Activated CD8-positive, alpha-beta T cell treated with anti-CD3 and anti-CD28 coated beads, Interleukin-2, amount 10 ng/mL, durations not matched to agents 7 days and 5 days (primary cell): ENCODE measurements around the gene NOS1AP. TPM values are rescaled to one million over a fixed set of nuclear protein-coding genes. Genes with fewer than 3 reads are reported as not detected.

Source experiments
- ATAC-seq: fragments of 150-1000 bp; cut with Tn5 transposase; one replicate; pipeline ENCODE4 v1.10.0; 2021; ENCODE audit warnings: moderate library complexity
- CTCF ChIA-PET: fragments of 350-600 bp; sonication (Branson Sonifier 250); formaldehyde crosslinking; loops from one replicate; lab custom pipeline; 2021; ENCODE audit warnings: antibody characterized with exemption; lab: Charles Lee
- POLR2A ChIA-PET: fragments of 350-600 bp; sonication (Branson Sonifier 250); formaldehyde crosslinking; loops from one replicate; lab custom pipeline; 2021; ENCODE audit warnings: antibody characterized with exemption; lab: Charles Lee
- DNase-seq: peaks from one replicate; pipeline ENCODE4 v3.0.0-alpha.2; 2020
- H3K27ac Mint-ChIP-seq: one replicate; pipeline ENCODE4 v1.8.0; 2021; ENCODE audit warnings: mild to moderate bottlenecking, mixed read lengths
- H3K27me3 Mint-ChIP-seq: one replicate; pipeline ENCODE4 v1.8.0; 2021; ENCODE audit warnings: low read depth, mixed read lengths
- H3K36me3 Mint-ChIP-seq: one replicate; pipeline ENCODE4 v1.8.0; 2021; ENCODE audit warnings: low read depth, mixed read lengths
- H3K4me1 Mint-ChIP-seq: one replicate; pipeline ENCODE4 v1.8.0; 2021; ENCODE audit warnings: low read depth, mixed read lengths
- H3K4me3 Mint-ChIP-seq: one replicate; pipeline ENCODE4 v1.8.0; 2021; ENCODE audit warnings: mild to moderate bottlenecking, mixed read lengths
- H3K9me3 Mint-ChIP-seq: one replicate; pipeline ENCODE4 v1.8.0; 2022; ENCODE audit warnings: mixed read lengths; ENCODE audit not compliant: insufficient read depth
- total RNA-seq, 2 experiments: library from RNA; stranded (reverse); gene quantifications; one replicate each; pipeline ENCODE4 v1.2.3, GENCODE V29; 2021

Gene NOS1AP
- total RNA-seq, 2 experiments from 2014 or later: not detected

- no peaks in the 10 kb centered on the region for H3K4me1 Mint-ChIP-seq
- no peak overlapping the region for H3K4me3 Mint-ChIP-seq
- H3K36me3 Mint-ChIP-seq: no peaks in the 10 kb centered on the region
- H3K9me3 Mint-ChIP-seq: no peaks in the 10 kb centered on the region
- ChIA-PET CTCF (no interaction called here), POLR2A (no interaction called here)
- no peaks in the 10 kb centered on the region for H3K27me3 Mint-ChIP-seq
- ATAC-seq (no peak), DNase-seq (no peak)
- no peak overlapping the region for H3K27ac Mint-ChIP-seq
Observed at GRCh38 chr1:162373072-162373427, 303.6 kb downstream of the NOS1AP start.

- POLR2A ChIA-PET: no interaction called here
- Mint-ChIP-seq H3K27me3 (no peaks in the 10 kb centered on the region), H3K36me3 (no peaks in the 10 kb centered on the region), H3K9me3 (no peaks in the 10 kb centered on the region), H3K4me3 (no peak overlapping the region), H3K27ac (no peak overlapping the region), H3K4me1 (no peaks in the 10 kb centered on the region)
- CTCF ChIA-PET: no interaction called here
- ATAC-seq (no peak), DNase-seq (no peak)
Observed at GRCh38 chr1:162373541-162374260, 304.2 kb downstream of the NOS1AP start.

GRCh38 chr1:162374406-162374805 lies 304.9 kb downstream of the NOS1AP start:
- CTCF ChIA-PET: no interaction called here
- Mint-ChIP-seq H3K4me1 (no peaks in the 10 kb centered on the region), H3K9me3 (no peaks in the 10 kb centered on the region), H3K27me3 (no peaks in the 10 kb centered on the region), H3K27ac (no peak overlapping the region), H3K4me3 (no peak overlapping the region), H3K36me3 (no peaks in the 10 kb centered on the region)
- DNase-seq (no peak), ATAC-seq (no peak)
- POLR2A ChIA-PET: no interaction called here

GRCh38 chr1:162375463-162375862 lies 306.0 kb downstream of the NOS1AP start:
- Mint-ChIP-seq H3K36me3 (no peaks in the 10 kb centered on the region), H3K4me1 (no peaks in the 10 kb centered on the region), H3K27me3 (no peaks in the 10 kb centered on the region), H3K9me3 (no peaks in the 10 kb centered on the region), H3K27ac (no peak overlapping the region), H3K4me3 (no peak overlapping the region)
- ATAC-seq: no peak
- ChIA-PET CTCF (no interaction called here), POLR2A (no interaction called here)
- no peak for DNase-seq

GRCh38 chr1:162376691-162377090 lies 307.2 kb downstream of the NOS1AP start, which contains the start of gene SPATA46:
Gene SPATA46, minus strand, starts transcription at chr1:162376854. Its CDS starts 64 bp downstream, at chr1:162376790.
- DNase-seq (no peak), ATAC-seq (no peak)
- H3K27me3 Mint-ChIP-seq: no peaks in the 10 kb centered on the region
- no peak within 1 kb of the TSS for H3K4me3 Mint-ChIP-seq
- no peaks in the 10 kb centered on the region for H3K9me3 Mint-ChIP-seq
- no peaks in the 10 kb centered on the region for H3K4me1 Mint-ChIP-seq
- H3K27ac Mint-ChIP-seq: no peak within 1 kb of the TSS
- POLR2A ChIA-PET: no interaction called here
- CTCF ChIA-PET: no interaction called here
- H3K36me3 Mint-ChIP-seq: no peaks in the 10 kb centered on the region

GRCh38 chr1:162380061-162380846 lies 310.8 kb downstream of the NOS1AP start:
- Mint-ChIP-seq H3K4me1 (no peaks in the 10 kb centered on the region), H3K27me3 (no peaks in the 10 kb centered on the region), H3K27ac (no peak overlapping the region), H3K4me3 (no peak overlapping the region), H3K36me3 (no peaks in the 10 kb centered on the region), H3K9me3 (no peaks in the 10 kb centered on the region)
- ChIA-PET POLR2A (no interaction called here), CTCF (interaction anchor here (1.1 kb wide), 2 partner anchors 11 to 22 kb away, joined by 3 read pairs; no protein-coding TSS in a partner anchor)
- DNase-seq (no peak), ATAC-seq (no peak)

- CTCF ChIA-PET: interaction anchor here (1.1 kb wide), 2 partner anchors 10 to 23 kb away, joined by 3 read pairs; no protein-coding TSS in a partner anchor
- no peak for ATAC-seq
Observed at GRCh38 chr1:162381383-162381782, 311.9 kb downstream of the NOS1AP start, which contains the start of gene C1orf226. Gene C1orf226, plus strand, starts transcription at chr1:162381728. Its CDS starts 174 bp downstream, at chr1:162381902.

GRCh38 chr1:162381941-162382750 lies 312.7 kb downstream of the NOS1AP start:
- H3K27ac Mint-ChIP-seq: no peak overlapping the region
- no peaks in the 10 kb centered on the region for H3K4me1 Mint-ChIP-seq
- H3K36me3 Mint-ChIP-seq: no peaks in the 10 kb centered on the region
- DNase-seq (no peak), ATAC-seq (no peak)
- POLR2A ChIA-PET: no interaction called here
- H3K27me3 Mint-ChIP-seq: no peaks in the 10 kb centered on the region
- no peaks in the 10 kb centered on the region for H3K9me3 Mint-ChIP-seq
- H3K4me3 Mint-ChIP-seq: no peak overlapping the region
- CTCF ChIA-PET: no interaction called here

More at GRCh38 chr1:162381383-162381782, 311.9 kb downstream of the NOS1AP start, which contains the start of gene C1orf226:
- Mint-ChIP-seq H3K9me3 (no peaks in the 10 kb centered on the region), H3K4me1 (no peaks in the 10 kb centered on the region), H3K27me3 (no peaks in the 10 kb centered on the region), H3K27ac (no peak within 1 kb of the TSS), H3K36me3 (no peaks in the 10 kb centered on the region), H3K4me3 (no peak within 1 kb of the TSS)
- POLR2A ChIA-PET: interaction anchor here (0.6 kb wide), 1 partner anchor 23 kb away, joined by 3 read pairs; no protein-coding TSS in a partner anchor
- DNase-seq: no peak

GRCh38 chr1:162383091-162383490 lies 313.6 kb downstream of the NOS1AP start:
- POLR2A ChIA-PET: no interaction called here
- ATAC-seq (no peak), DNase-seq (no peak)

GRCh38 chr1:162383516-162383915 lies 314.0 kb downstream of the NOS1AP start:
- ChIA-PET CTCF (no interaction called here), POLR2A (no interaction called here)
- ATAC-seq (no peak), DNase-seq (no peak)
- H3K4me3 Mint-ChIP-seq: no peak overlapping the region
- no peaks in the 10 kb centered on the region for H3K9me3 Mint-ChIP-seq
- no peaks in the 10 kb centered on the region for H3K4me1 Mint-ChIP-seq
- no peaks in the 10 kb centered on the region for H3K27me3 Mint-ChIP-seq
- no peaks in the 10 kb centered on the region for H3K36me3 Mint-ChIP-seq
- no peak overlapping the region for H3K27ac Mint-ChIP-seq

More at GRCh38 chr1:162383091-162383490, 313.6 kb downstream of the NOS1AP start:
- CTCF ChIA-PET: no interaction called here
- no peaks in the 10 kb centered on the region for H3K36me3 Mint-ChIP-seq
- H3K4me3 Mint-ChIP-seq: no peak overlapping the region
- H3K27me3 Mint-ChIP-seq: no peaks in the 10 kb centered on the region
- no peaks in the 10 kb centered on the region for H3K4me1 Mint-ChIP-seq
- H3K9me3 Mint-ChIP-seq: no peaks in the 10 kb centered on the region
- H3K27ac Mint-ChIP-seq: no peak overlapping the region

- ATAC-seq (no peak), DNase-seq (no peak)
- H3K4me3 Mint-ChIP-seq: no peak overlapping the region
- no peaks in the 10 kb centered on the region for H3K36me3 Mint-ChIP-seq
- H3K4me1 Mint-ChIP-seq: no peaks in the 10 kb centered on the region
- peaks cover 2% of the 10 kb centered on the region for H3K27me3 Mint-ChIP-seq
- no peak overlapping the region for H3K27ac Mint-ChIP-seq
- no peaks in the 10 kb centered on the region for H3K9me3 Mint-ChIP-seq
- ChIA-PET CTCF (no interaction called here), POLR2A (no interaction called here)
Observed at GRCh38 chr1:162384116-162384515, 314.6 kb downstream of the NOS1AP start.
